Natural killer cell (primary cell): ENCODE results near the gene EPC2. TPM values are rescaled to one million over a fixed set of nuclear protein-coding genes. Genes with fewer than 3 reads are reported as not detected.

Source experiments
- ATAC-seq, 3 donors: fragments of 150-1000 bp in 2 of 3; fragments of 200-7000 bp in 1 of 3; cut with Tn5 transposase; 1 replicate in 1 of 3; 2 replicates in 2 of 3; pipeline ENCODE4 v1.10.0; 2021; ENCODE audit warnings: mild to moderate bottlenecking in 2 of 3, moderate library complexity in 2 of 3
- DNase-seq, 2 donors: peaks; one replicate each; pipeline versions ENCODE4 v3.0.0 to v3.0.0-alpha.2; 2013 to 2021; ENCODE audit warnings: mixed read lengths in 1 of 2
- H3K27ac ChIP-seq: one replicate; pipeline ENCODE4 v1.5.1; 2013; ENCODE audit warnings: mild to moderate bottlenecking, low read length
- H3K27me3 ChIP-seq: one replicate; pipeline ENCODE4 v1.6.1; 2013; ENCODE audit warnings: low read length; ENCODE audit not compliant: control insufficient read depth, insufficient read depth
- H3K36me3 ChIP-seq: one replicate; pipeline ENCODE4 v1.6.1; 2013; ENCODE audit warnings: low read length; ENCODE audit not compliant: control insufficient read depth, insufficient read depth
- H3K4me1 ChIP-seq: one replicate; pipeline ENCODE4 v1.6.1; 2013; ENCODE audit warnings: low read length; ENCODE audit not compliant: control insufficient read depth, insufficient read depth
- H3K4me3 ChIP-seq: one replicate; pipeline ENCODE4 v1.5.1; 2013; ENCODE audit warnings: low read length
- H3K9me3 ChIP-seq: one replicate; pipeline ENCODE4 v1.6.1; 2013; ENCODE audit warnings: low read length; ENCODE audit not compliant: control insufficient read depth, insufficient read depth
- H3K27ac Mint-ChIP-seq, 2 donors: one replicate each; pipeline ENCODE4 v1.8.0; 2022; ENCODE audit warnings: mild to moderate bottlenecking in 2 of 2, mixed read lengths in 2 of 2, moderate library complexity in 1 of 2
- H3K27me3 Mint-ChIP-seq, 2 donors: one replicate each; pipeline ENCODE4 v1.8.0; 2022; ENCODE audit warnings: low read depth in 2 of 2, mixed read lengths in 2 of 2
- H3K36me3 Mint-ChIP-seq: one replicate; pipeline ENCODE4 v1.8.0; 2022; ENCODE audit warnings: mixed read lengths
- H3K4me1 Mint-ChIP-seq, 2 donors: one replicate each; pipeline ENCODE4 v1.8.0; 2022; ENCODE audit warnings: mixed read lengths in 2 of 2
- H3K4me3 Mint-ChIP-seq: one replicate; pipeline ENCODE4 v1.8.0; 2022; ENCODE audit warnings: mild to moderate bottlenecking, moderate library complexity, mixed read lengths
- H3K9me3 Mint-ChIP-seq, 2 donors: one replicate each; pipeline ENCODE4 v1.8.0; 2022; ENCODE audit warnings: mixed read lengths in 2 of 2
- CTCF ChIP-seq: fragments of 200-600 bp; IDR thresholded peaks from one replicate; pipeline ENCODE4 v1.8.0; 2022; ENCODE audit warnings: antibody characterized with exemption
- WGBS: methylation state at CpG from one replicate; pipeline ENCODE4 v1.1.7; 2013; ENCODE audit warnings: missing lambda C conversion rate; ENCODE audit not compliant: insufficient coverage; 5-methylcytosine and 5-hydroxymethylcytosine counted together
- intact Hi-C: fragments of 100-400 bp; cut with micrococcal nuclease; formaldehyde crosslinking; loops from one replicate; pipeline ENCODE4 v1.14.2; 2022
- total RNA-seq, 4 donors: library from RNA; stranded (reverse); fragments of 120-200 nt in 1 of 4; gene quantifications; one replicate each; pipeline versions ENCODE4 v1.2.3 to v1.2.4, GENCODE V29; 2013 to 2022

EPC2 gene
- total RNA-seq, 3 donors from 2014 or later (not counting 1 experiment from before 2014, with no cell fraction given), result 64.6 to 76.3 (median 66.1) TPM

- no peaks in the 10 kb centered on the region for H3K4me1 Mint-ChIP-seq
- Histone ChIP-seq H3K27ac (no peak overlapping the region), H3K9me3 (no peaks in the 10 kb centered on the region), H3K4me1 (no peaks in the 10 kb centered on the region), H3K4me3 (no peak overlapping the region), H3K27me3 (no peaks in the 10 kb centered on the region), H3K36me3 (no peaks in the 10 kb centered on the region)
- 60% methylated on average over 2 of the region's 3 CpGs for WGBS
- no peak overlapping the region for H3K4me3 Mint-ChIP-seq
- no peak for ATAC-seq
- intact Hi-C loops, result no loop called here
- DNase-seq, result no peak
- H3K36me3 Mint-ChIP-seq, result no peaks in the 10 kb centered on the region
- H3K9me3 Mint-ChIP-seq, result no peaks in the 10 kb centered on the region
- H3K27me3 Mint-ChIP-seq, result peaks cover 5 to 12% of the 10 kb centered on the region in 2 donors
- no peak overlapping the region for H3K27ac Mint-ChIP-seq
- no peak for TF ChIP-seq CTCF
Measured at GRCh38 chr2:148796735-148797512, 152.4 kb downstream of the EPC2 start.

DNA sequence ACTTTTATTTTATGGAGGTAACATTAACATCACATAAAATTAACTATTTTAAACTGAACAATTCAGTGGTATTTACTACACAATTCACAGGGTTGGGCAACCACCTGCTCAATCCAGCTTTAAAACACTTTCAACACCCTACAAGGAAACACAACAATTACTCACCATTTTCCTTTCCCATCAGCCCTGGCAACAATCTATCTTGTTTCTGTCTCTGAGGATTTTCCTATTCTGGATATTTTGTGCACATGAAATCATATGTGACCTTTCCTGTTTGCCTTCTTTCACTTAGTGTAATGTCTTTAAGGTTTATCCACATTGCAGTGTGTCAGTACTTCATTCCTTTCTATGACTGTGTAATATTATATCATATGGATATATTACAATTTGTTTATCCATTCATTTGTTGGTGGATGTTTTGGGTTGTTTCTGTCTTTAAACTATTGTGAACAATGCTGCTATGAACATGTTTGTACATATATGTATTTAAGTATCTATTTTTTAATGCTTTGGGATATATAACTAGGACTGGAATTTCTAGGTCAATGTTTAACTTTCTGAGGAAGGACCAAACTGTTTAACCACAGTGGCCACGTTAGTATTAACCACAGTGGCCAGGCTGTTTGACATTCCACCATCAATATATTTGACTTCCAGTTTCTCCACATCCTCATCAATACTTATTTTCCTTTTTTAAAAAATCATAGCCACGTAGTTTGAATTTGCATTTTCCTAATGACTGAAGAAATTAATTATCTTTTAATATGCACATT lies 158.1 kb downstream of the EPC2 start:
- Histone ChIP-seq H3K4me3 (no peak overlapping the region), H3K27ac (no peak overlapping the region), H3K9me3 (peaks cover 3% of the 10 kb centered on the region), H3K36me3 (no peaks in the 10 kb centered on the region), H3K27me3 (peaks cover 2% of the 10 kb centered on the region), H3K4me1 (no peaks in the 10 kb centered on the region)
- ATAC-seq (no peak), DNase-seq (no peak)
- no peaks in the 10 kb centered on the region for H3K4me1 Mint-ChIP-seq
- H3K36me3 Mint-ChIP-seq, result no peaks in the 10 kb centered on the region
- H3K27me3 Mint-ChIP-seq, result peaks cover 12% of the 10 kb centered on the region in 2 donors
- H3K9me3 Mint-ChIP-seq, result peaks cover 3 to 5% of the 10 kb centered on the region in 2 donors
- intact Hi-C loops, result no loop called here
- H3K4me3 Mint-ChIP-seq, result no peak overlapping the region
- no peak overlapping the region for H3K27ac Mint-ChIP-seq
- WGBS, result 57% methylated on average over 1 of the region's 2 CpGs
- TF ChIP-seq CTCF, result no peak

GRCh38 chr2:148810081-148810480 lies 165.5 kb downstream of the EPC2 start:
- Mint-ChIP-seq H3K9me3 (peaks cover 3 to 5% of the 10 kb centered on the region in 2 donors), H3K36me3 (no peaks in the 10 kb centered on the region), H3K27me3 (peaks cover 5 to 10% of the 10 kb centered on the region in 2 donors), H3K4me1 (no peaks in the 10 kb centered on the region), H3K27ac (no peak overlapping the region), H3K4me3 (no peak overlapping the region)
- 86% methylated on average over 5 of the region's 5 CpGs for WGBS
- no peak for TF ChIP-seq CTCF
- H3K9me3 ChIP-seq, result peaks cover 3% of the 10 kb centered on the region
- H3K36me3 ChIP-seq, result no peaks in the 10 kb centered on the region
- intact Hi-C loops, result no loop called here
- DNase-seq, result no peak
- no peaks in the 10 kb centered on the region for H3K4me1 ChIP-seq
- H3K27me3 ChIP-seq, result no peaks in the 10 kb centered on the region
- ATAC-seq, result no peak
- H3K27ac ChIP-seq, result no peak overlapping the region
- H3K4me3 ChIP-seq, result no peak overlapping the region
